ENCODE measurements around the gene SPTBN4.

GRCh38 chr19:40445780-40446262, 21.0 kb upstream of the SPTBN4 start:
- TF ChIP-seq CTCF (IDR thresholded peaks at IDR 0.05) (no peak), ZFX (IDR thresholded peaks at IDR 0.05; ENCODE audit: borderline replicate concordance) (no peak)
